Activated gamma-delta T cell treated with anti-CD3 and anti-CD28 coated beads, Interleukin-2, amount 50 U/mL, for 16 hours (primary cell): Measurements from ENCODE around the gene IL12A.

Experiments
- DNase-seq: peaks from one replicate; pipeline ENCODE4 v3.0.0-alpha.2; 2020; ENCODE audit warnings: low read depth

The IL12A gene

GRCh38 chr3:160027541-160028195, 39.0 kb downstream of the IL12A start:
- DNase-seq: no peak

GRCh38 chr3:160035757-160036156, 47.1 kb downstream of the IL12A start:
- DNase-seq: no peak

- no peak for DNase-seq
Measured at GRCh38 chr3:160038862-160039562, 50.4 kb downstream of the IL12A start.

- DNase-seq: no peak
Measured at GRCh38 chr3:160040181-160040580, 51.5 kb downstream of the IL12A start.

- no peak for DNase-seq
Measured at GRCh38 chr3:160041465-160041864, 52.8 kb downstream of the IL12A start.

GRCh38 chr3:160044121-160044520, 55.5 kb downstream of the IL12A start:
- DNase-seq: no peak
